K562 (cell line): Measurements from ENCODE around the gene KCNAB2. TPM values are rescaled to one million over a fixed set of nuclear protein-coding genes. Genes with fewer than 3 reads are reported as not detected.

Experiments used
- CBX3 ChIP-seq, 2 experiments: IDR thresholded peaks; 1 replicate in 1 of 2; 2 replicates in 1 of 2; pipeline ENCODE4 v1.6.1; 2012; ENCODE audit warnings: inconsistent platforms in 2 of 2, low read length in 2 of 2, borderline replicate concordance in 1 of 2, control low read depth in 1 of 2
- E2F6 ChIP-seq, 2 experiments: IDR thresholded peaks; 2 replicates each; pipeline ENCODE4 v1.6.1; 2011; ENCODE audit warnings: borderline replicate concordance in 1 of 2, control low read depth in 1 of 2, low read depth in 1 of 2, low read length in 1 of 2, mild to moderate bottlenecking in 1 of 2, mixed read lengths in 1 of 2, moderate library complexity in 1 of 2; ENCODE audit not compliant: insufficient read depth in 1 of 2, insufficient read length in 1 of 2, poor library complexity in 1 of 2, severe bottlenecking in 1 of 2; ENCODE audit errors: extremely low read depth in 1 of 2
- HCFC1 ChIP-seq: IDR thresholded peaks from 2 replicates; pipeline ENCODE4 v1.6.1; 2012; ENCODE audit warnings: low read depth, low read length, improper control_type of control experiment
- HMGN3 ChIP-seq: IDR thresholded peaks from 2 replicates; pipeline ENCODE4 v1.6.1; 2011; ENCODE audit warnings: borderline replicate concordance, low read depth, mild to moderate bottlenecking, mixed read lengths, low read length; ENCODE audit not compliant: insufficient read length; ENCODE audit errors: extremely low read depth
- KDM2B ChIP-seq: fragments of 250-450 bp; sonication (Bioruptor Pico); IDR thresholded peaks from 2 replicates; pipeline ENCODE4 v1.8.0; 2021; ENCODE audit warnings: mild to moderate bottlenecking, moderate library complexity
- KLF16 ChIP-seq: IDR thresholded peaks from 2 replicates; pipeline ENCODE4 v1.6.1; 2016; ENCODE audit warnings: antibody characterized with exemption
- NFXL1 ChIP-seq: fragments of 450-650 bp; formaldehyde crosslinking; IDR thresholded peaks from 2 replicates; pipeline ENCODE4 v1.4.0; 2021; ENCODE audit warnings: mild to moderate bottlenecking
- RAD51 ChIP-seq: fragments of 450-650 bp; IDR thresholded peaks from 2 replicates; pipeline ENCODE4 v1.7.1; 2016; ENCODE audit warnings: low read depth, mild to moderate bottlenecking, borderline replicate concordance
- RBBP5 ChIP-seq: fragments of 200-600 bp; sonication (generic); IDR thresholded peaks from 2 replicates; pipeline ENCODE4 v1.6.1; 2012; ENCODE audit warnings: borderline replicate concordance, mild to moderate bottlenecking, low read length, control low read depth, inconsistent platforms; ENCODE audit not compliant: insufficient read depth, poor library complexity, severe bottlenecking
- SREBF1 ChIP-seq: fragments of 150-350 bp; IDR thresholded peaks from 2 replicates; pipeline ENCODE4 v1.6.1; 2014; ENCODE audit warnings: antibody characterized with exemption, low read depth, low read length, borderline replicate concordance
- SREBF2 ChIP-seq: sonication (generic); formaldehyde crosslinking; IDR thresholded peaks from 2 replicates; pipeline ENCODE4 v1.4.0; 2020; ENCODE audit warnings: mild to moderate bottlenecking, missing genetic modification reagents
- STAT6 ChIP-seq: sonication (generic); formaldehyde crosslinking; IDR thresholded peaks from 2 replicates; pipeline ENCODE4 v1.8.1; 2023; ENCODE audit warnings: mild to moderate bottlenecking, missing genetic modification reagents
- TARDBP ChIP-seq: fragments of 450-650 bp; IDR thresholded peaks from 2 replicates; pipeline ENCODE4 v1.6.1; 2016
- USF1 ChIP-seq: sonication (generic); formaldehyde crosslinking; IDR thresholded peaks from 2 replicates; pipeline ENCODE4 v1.9.0; 2022; ENCODE audit warnings: mild to moderate bottlenecking, missing genetic modification reagents
- YBX1 ChIP-seq: fragments of 450-650 bp; IDR thresholded peaks from 2 replicates; pipeline ENCODE4 v1.7.1; 2016; ENCODE audit warnings: mild to moderate bottlenecking
- ZBTB7A ChIP-seq: IDR thresholded peaks from 2 replicates; pipeline ENCODE4 v1.6.1; 2011; ENCODE audit warnings: low read depth, mild to moderate bottlenecking, low read length, moderate library complexity, borderline replicate concordance; ENCODE audit not compliant: control insufficient read depth
- polyA plus RNA-seq, 8 experiments: library from polyadenylated mRNA; depleted of rRNA in 4 of 8; stranded (reverse) in 5 of 8; unstranded in 3 of 8; fragments of >200 nt; fragmentation: Nextera tagmentation in 2 of 8; fragmentation: Illumina TruSeq in 1 of 8; extraction: Ambion mirVana in 2 of 8; extraction: Trizol in 1 of 8; gene quantifications; 2 replicates each; pipeline versions ENCODE4 v1.2.1 to v1.2.3, GENCODE V29; 2011 to 2014; ENCODE audit warnings: inconsistent platforms in 1 of 8, missing spikeins in 1 of 8
- total RNA-seq, 7 experiments: library from RNA; depleted of rRNA in 6 of 7; stranded (reverse); fragments of >200 nt in 6 of 7; fragmentation: Illumina TruSeq in 2 of 7; extraction: Trizol in 2 of 7; gene quantifications; 2 replicates each; pipeline versions ENCODE4 v1.2.1 to v1.2.3, GENCODE V29; 2011 to 2021; ENCODE audit warnings: low replicate concordance in 1 of 7
- TF ChIP-seq, protein P1 (sequence below): sonication (generic); formaldehyde crosslinking; IDR thresholded peaks from 2 replicates; pipeline ENCODE4 v1.9.0; 2022; ENCODE audit warnings: mild to moderate bottlenecking, missing genetic modification reagents
- TF ChIP-seq, protein P2 (sequence below): sonication (generic); formaldehyde crosslinking; IDR thresholded peaks from 2 replicates; pipeline ENCODE4 v1.5.0; 2020; ENCODE audit warnings: missing genetic modification reagents
- TF ChIP-seq, protein P3 (sequence below): fragments of 450-650 bp; conservative IDR thresholded peaks from 2 replicates; pipeline ENCODE4 v1.6.1; 2016; ENCODE audit warnings: missing genetic modification characterization, low read depth, mild to moderate bottlenecking, control low read depth, missing compliant biosample characterization

Gene KCNAB2
- total and polyA plus RNA-seq, 9 of the 15 experiments (the other 6 are each of a cell fraction or from before 2014, with no cell fraction given), result 1.8 to 15.8 (median 7.1) TPM

GRCh38 chr1:6141592-6141991, 95.9 kb downstream of the KCNAB2 start (continued):
- TF ChIP-seq STAT6 (no peak), ZBTB7A (no peak), NFXL1 (CRISPR knock-in tag) (no peak), HCFC1 (no peak), RAD51 (peak; percentile 37; the same call in 1 of the 2 replicates), TARDBP (no peak), YBX1 (no peak), HMGN3 (no peak), SREBF1 (no peak), RBBP5 (no peak), SREBF2 (CRISPR knock-in tag) (no peak), KLF16 (no peak), KDM2B (CRISPR knock-in tag) (no peak), USF1 (CRISPR knock-in tag) (peak; percentile 81), E2F6 (IDR thresholded peaks at IDR 0.05; ENCODE audit: borderline replicate concordance in 1 of 2, extremely low read depth in 1 of 2, insufficient read depth in 1 of 2, insufficient read length in 1 of 2, low read depth in 1 of 2, low read length in 1 of 2, poor library complexity in 1 of 2, severe bottlenecking in 1 of 2) (peak; percentile 47 to 85), CBX3 (IDR thresholded peaks at IDR 0.05; ENCODE audit: borderline replicate concordance in 1 of 2, low read length in 2 of 2) (peak in 1 of 2 experiments; percentile 29; a peak in 1 of 3 replicates)
- TF ChIP-seq, protein P1, sequence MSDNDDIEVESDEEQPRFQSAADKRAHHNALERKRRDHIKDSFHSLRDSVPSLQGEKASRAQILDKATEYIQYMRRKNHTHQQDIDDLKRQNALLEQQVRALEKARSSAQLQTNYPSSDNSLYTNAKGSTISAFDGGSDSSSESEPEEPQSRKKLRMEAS (CRISPR knock-in tag), result peak; percentile 85
- TF ChIP-seq, protein P2, sequence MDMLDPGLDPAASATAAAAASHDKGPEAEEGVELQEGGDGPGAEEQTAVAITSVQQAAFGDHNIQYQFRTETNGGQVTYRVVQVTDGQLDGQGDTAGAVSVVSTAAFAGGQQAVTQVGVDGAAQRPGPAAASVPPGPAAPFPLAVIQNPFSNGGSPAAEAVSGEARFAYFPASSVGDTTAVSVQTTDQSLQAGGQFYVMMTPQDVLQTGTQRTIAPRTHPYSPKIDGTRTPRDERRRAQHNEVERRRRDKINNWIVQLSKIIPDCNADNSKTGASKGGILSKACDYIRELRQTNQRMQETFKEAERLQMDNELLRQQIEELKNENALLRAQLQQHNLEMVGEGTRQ (CRISPR knock-in tag), result peak; percentile 70
- TF ChIP-seq, protein P3, sequence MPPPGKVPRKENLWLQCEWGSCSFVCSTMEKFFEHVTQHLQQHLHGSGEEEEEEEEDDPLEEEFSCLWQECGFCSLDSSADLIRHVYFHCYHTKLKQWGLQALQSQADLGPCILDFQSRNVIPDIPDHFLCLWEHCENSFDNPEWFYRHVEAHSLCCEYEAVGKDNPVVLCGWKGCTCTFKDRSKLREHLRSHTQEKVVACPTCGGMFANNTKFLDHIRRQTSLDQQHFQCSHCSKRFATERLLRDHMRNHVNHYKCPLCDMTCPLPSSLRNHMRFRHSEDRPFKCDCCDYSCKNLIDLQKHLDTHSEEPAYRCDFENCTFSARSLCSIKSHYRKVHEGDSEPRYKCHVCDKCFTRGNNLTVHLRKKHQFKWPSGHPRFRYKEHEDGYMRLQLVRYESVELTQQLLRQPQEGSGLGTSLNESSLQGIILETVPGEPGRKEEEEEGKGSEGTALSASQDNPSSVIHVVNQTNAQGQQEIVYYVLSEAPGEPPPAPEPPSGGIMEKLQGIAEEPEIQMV (tag), result no peak
